Lower lobe of right lung (tissue), 2 donors: ENCODE measurements around the gene KDM6A. TPM values are rescaled to one million over a fixed set of nuclear protein-coding genes. Genes with fewer than 3 reads are reported as not detected.
"Not testable (repeated sequence)": the region's sequence is repeated elsewhere in the genome, so short reads cannot be mapped to it uniquely, and the experiment has no call there.

ENCODE experiments used
- ATAC-seq, 2 donors: fragments of 200-7000 bp; cut with Tn5 transposase; one replicate each; pipeline ENCODE4 v1.9.1; 2020 to 2022; ENCODE audit warnings: mild to moderate bottlenecking in 2 of 2, moderate library complexity in 2 of 2
- DNase-seq: peaks from one replicate; pipeline ENCODE4 v3.0.0-alpha.2; 2020
- H3K27ac ChIP-seq: fragments of 200-600 bp; one replicate; pipeline ENCODE4 v1.8.0; 2022
- H3K27me3 ChIP-seq: fragments of 200-600 bp; one replicate; pipeline ENCODE4 v1.8.0; 2022; ENCODE audit warnings: low read depth
- H3K36me3 ChIP-seq: fragments of 200-600 bp; one replicate; pipeline ENCODE4 v1.8.0; 2022; ENCODE audit warnings: mild to moderate bottlenecking
- H3K4me1 ChIP-seq: fragments of 200-600 bp; one replicate; pipeline ENCODE4 v1.8.0; 2022
- H3K4me3 ChIP-seq: fragments of 200-600 bp; one replicate; pipeline ENCODE4 v1.8.0; 2022; ENCODE audit warnings: mild to moderate bottlenecking
- H3K9me3 ChIP-seq: fragments of 200-600 bp; one replicate; pipeline ENCODE4 v1.8.0; 2022
- CTCF ChIP-seq: fragments of 200-600 bp; IDR thresholded peaks from one replicate; pipeline ENCODE4 v1.8.0; 2022; ENCODE audit warnings: antibody characterized with exemption, mild to moderate bottlenecking
- intact Hi-C: fragments of 100-400 bp; cut with DNase I; formaldehyde crosslinking; loops from one replicate; pipeline ENCODE4 v1.11.0; 2022
- total RNA-seq: library from RNA; stranded (reverse); fragmentation: NEBNext Ultra II Directional; extraction: Animal tissue kit (Norgen Biotek cat#: 25700); gene quantifications from one replicate; pipeline ENCODE4 v1.2.1, GENCODE V29; 2021
- donor health status: DM: no; HTN: yes; CAD: no; lungs with severe emphysema.

KDM6A gene
- total RNA-seq, 1 donor from 2014 or later: 27.0 TPM

- no peaks in the 10 kb centered on the region for H3K27me3 ChIP-seq
- no peak for TF ChIP-seq CTCF
- no peaks in the 10 kb centered on the region for H3K9me3 ChIP-seq
- H3K36me3 ChIP-seq: no peaks in the 10 kb centered on the region
- H3K27ac ChIP-seq: no peak overlapping the region
- peaks cover 21% of the 10 kb centered on the region for H3K4me1 ChIP-seq
- H3K4me3 ChIP-seq: no peak overlapping the region
- intact Hi-C loops: no loop called here
- DNase-seq (no peak), ATAC-seq (no peak)
These were observed 35.2 kb downstream of the KDM6A start for GRCh38 chrX:44908153-44908552.

GRCh38 chrX:44908827-44909226 is 35.8 kb downstream of the KDM6A start:
- intact Hi-C loops: no loop called here
- Histone ChIP-seq H3K36me3 (no peaks in the 10 kb centered on the region), H3K27me3 (no peaks in the 10 kb centered on the region), H3K4me3 (no peak overlapping the region), H3K9me3 (no peaks in the 10 kb centered on the region), H3K27ac (no peak overlapping the region), H3K4me1 (peaks cover 21% of the 10 kb centered on the region)
- no peak for TF ChIP-seq CTCF
- DNase-seq (no peak), ATAC-seq (no peak)

DNA sequence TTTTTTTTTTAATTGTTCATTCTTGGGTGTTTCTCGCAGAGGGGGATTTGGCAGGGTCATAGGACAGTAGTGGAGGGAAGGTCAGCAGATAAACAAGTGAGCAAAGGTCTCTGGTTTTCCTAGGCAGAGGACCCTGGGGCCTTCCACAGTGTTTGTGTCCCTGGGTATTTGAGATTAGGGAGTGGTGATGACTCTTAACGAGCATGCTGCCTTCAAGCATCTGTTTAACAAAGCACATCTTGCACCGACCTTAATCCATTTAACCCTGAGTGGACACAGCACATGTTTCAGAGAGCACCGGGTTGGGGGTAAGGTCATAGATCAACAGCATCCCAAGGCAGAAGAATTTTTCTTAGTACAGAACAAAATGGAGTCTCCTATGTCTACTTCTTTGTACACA is 37.5 kb downstream of the KDM6A start:
- H3K27me3 ChIP-seq, intact Hi-C loops, H3K4me3 ChIP-seq, H3K27ac ChIP-seq, H3K36me3 ChIP-seq, H3K9me3 ChIP-seq, ATAC-seq, DNase-seq: not testable (repeated sequence)
- H3K4me1 ChIP-seq: peaks cover 15% of the 10 kb centered on the region

DNA sequence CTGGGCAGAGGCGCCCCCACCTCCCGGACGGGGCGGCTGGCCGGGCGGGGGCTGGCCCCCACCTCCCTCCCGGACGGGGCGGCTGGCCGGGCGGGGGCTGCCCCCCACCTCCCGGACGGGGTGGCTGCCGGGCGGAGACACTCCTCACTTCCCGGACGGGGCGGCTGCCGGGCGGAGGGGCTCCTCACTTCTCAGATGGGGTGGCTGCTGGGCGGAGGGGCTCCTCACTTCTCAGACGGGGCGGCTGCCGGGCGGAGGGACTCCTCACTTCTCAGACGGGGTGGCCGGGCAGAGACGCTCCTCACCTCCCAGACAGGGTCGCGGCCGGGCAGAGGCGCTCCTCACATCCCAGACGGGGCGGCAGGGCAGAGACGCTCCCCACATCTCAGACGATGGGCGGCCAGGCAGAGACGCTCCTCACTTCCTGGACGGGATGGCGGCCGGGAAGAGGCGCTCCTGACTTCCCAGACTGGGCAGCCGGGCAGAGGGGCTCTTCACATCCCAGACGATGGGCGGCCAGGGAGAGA is 38.1 kb downstream of the KDM6A start:
- H3K36me3 ChIP-seq, DNase-seq, H3K9me3 ChIP-seq, H3K27ac ChIP-seq, H3K4me3 ChIP-seq, intact Hi-C loops, H3K27me3 ChIP-seq, ATAC-seq: not testable (repeated sequence)
- H3K4me1 ChIP-seq: peaks cover 13% of the 10 kb centered on the region

- Histone ChIP-seq H3K9me3 (no peaks in the 10 kb centered on the region), H3K4me3 (no peak overlapping the region), H3K36me3 (no peaks in the 10 kb centered on the region), H3K27me3 (no peaks in the 10 kb centered on the region), H3K4me1 (peaks cover 13% of the 10 kb centered on the region), H3K27ac (no peak overlapping the region)
- TF ChIP-seq CTCF: no peak
- DNase-seq (no peak), ATAC-seq (no peak)
- intact Hi-C loops: no loop called here
These were observed 40.9 kb downstream of the KDM6A start for GRCh38 chrX:44913656-44914531.

DNA sequence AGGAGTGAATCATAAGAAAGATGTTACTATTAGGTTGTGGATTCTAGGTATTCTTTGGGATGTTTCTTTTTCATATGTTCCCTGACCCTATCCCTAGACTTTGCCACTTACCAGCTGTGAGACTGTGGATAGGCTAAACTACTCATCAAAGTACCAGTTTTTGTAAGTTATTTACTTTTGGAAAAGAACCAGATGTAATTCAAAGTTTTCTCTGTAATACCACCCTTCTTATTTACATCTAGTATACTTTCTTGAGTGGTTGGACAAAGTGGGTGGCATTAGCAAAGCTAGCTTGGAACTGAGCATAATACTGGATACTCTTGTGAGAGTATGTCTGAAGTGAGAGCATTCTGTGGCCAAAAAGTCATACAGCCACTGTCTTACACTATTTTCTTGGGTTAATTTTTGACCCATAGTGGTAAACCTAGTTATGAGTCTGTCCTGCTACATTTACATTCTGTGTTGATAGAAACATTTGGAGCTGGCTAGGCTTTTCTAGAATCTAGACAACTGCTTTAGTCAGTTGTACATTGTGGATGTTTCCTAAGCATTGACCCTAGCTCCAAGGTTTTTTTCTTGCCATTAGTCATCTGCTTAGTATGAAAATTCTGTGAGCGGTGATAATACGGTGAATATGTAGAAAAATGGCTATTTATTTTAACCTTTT is 41.7 kb downstream of the KDM6A start:
- DNase-seq (no peak), ATAC-seq (peak in 1 of 2 donors; percentile 18)
- H3K27me3 ChIP-seq: no peaks in the 10 kb centered on the region
- H3K27ac ChIP-seq: no peak overlapping the region
- no peak for TF ChIP-seq CTCF
- H3K9me3 ChIP-seq: no peaks in the 10 kb centered on the region
- H3K36me3 ChIP-seq: no peaks in the 10 kb centered on the region
- intact Hi-C loops: no loop called here
- H3K4me1 ChIP-seq: peaks cover 13% of the 10 kb centered on the region
- no peak overlapping the region for H3K4me3 ChIP-seq
